H1 (cell line): ENCODE data around the gene DUSP2. TPM values are rescaled to one million over a fixed set of nuclear protein-coding genes. Genes with fewer than 3 reads are reported as not detected.

Experiments used
- CEBPB ChIP-seq: IDR thresholded peaks from 2 replicates; pipeline ENCODE4 v1.6.1; 2012; ENCODE audit warnings: low read depth, low read length
- GABPA ChIP-seq: IDR thresholded peaks from 2 replicates; pipeline ENCODE4 v1.6.1; 2011; ENCODE audit warnings: mild to moderate bottlenecking, low read length, moderate library complexity, borderline replicate concordance; ENCODE audit not compliant: insufficient read depth
- SP1 ChIP-seq: IDR thresholded peaks from 2 replicates; pipeline ENCODE4 v1.6.1; 2011; ENCODE audit warnings: low read depth, low read length
- TBP ChIP-seq: IDR thresholded peaks from 2 replicates; pipeline ENCODE4 v1.6.1; 2011; ENCODE audit warnings: low read depth, low read length, improper control_type of control experiment
- ZNF274 ChIP-seq: IDR thresholded peaks from 2 replicates; pipeline ENCODE4 v1.7.0; 2012; ENCODE audit warnings: low read length, borderline replicate concordance; ENCODE audit errors: extremely low read depth
- polyA plus RNA-seq, 7 experiments: library from polyadenylated mRNA; depleted of rRNA in 3 of 7; stranded (reverse) in 5 of 7; unstranded in 2 of 7; fragments of >200 nt in 5 of 7; fragments of 200-250 nt in 2 of 7; gene quantifications; 1 replicate in 5 of 7; 2 replicates in 1 of 7; 4 replicates in 1 of 7; pipeline versions ENCODE4 v1.2.1 to v1.2.3, GENCODE V29; 2011 to 2013; ENCODE audit warnings: missing spikeins in 2 of 7, mixed read lengths in 2 of 7
- total RNA-seq: library from RNA; stranded (reverse); fragmentation: NEBNext Ultra II Directional; extraction: Animal tissue kit (Norgen Biotek cat#: 25700); gene quantifications from 2 replicates; pipeline ENCODE4 v1.2.1, GENCODE V29; 2021
- TF ChIP-seq, protein P1 (sequence below): fragments of 300-600 bp; sonication (generic); IDR thresholded peaks from 2 replicates; pipeline ENCODE4 v1.7.1; 2012; ENCODE audit warnings: low read length, moderate library complexity, mild to moderate bottlenecking, inconsistent platforms; ENCODE audit not compliant: insufficient replicate concordance

DUSP2 gene
- total and polyA plus RNA-seq, 2 of the 8 experiments (the other 6 are each of a cell fraction or from before 2014, with no cell fraction given): 10.1 to 10.4 TPM

DNA sequence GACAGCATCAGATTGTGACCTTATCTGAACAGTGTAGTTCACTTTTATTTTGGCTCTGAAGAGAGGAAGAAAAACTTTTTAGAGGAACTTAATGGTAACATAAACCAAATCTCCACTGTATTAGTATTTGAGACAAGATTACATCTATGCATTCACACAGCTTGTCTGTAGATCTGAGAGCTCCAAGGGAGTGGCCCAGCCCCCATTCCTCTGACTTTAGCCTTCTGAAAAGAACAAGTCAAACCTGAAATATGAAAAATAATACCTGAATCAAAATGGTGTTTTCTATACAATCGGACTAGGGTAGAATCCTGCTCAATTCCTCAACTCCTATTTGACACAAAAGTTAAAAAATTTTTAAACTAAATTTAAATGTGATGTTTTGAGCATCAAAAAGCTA, 40.3 kb upstream of the DUSP2 start (continued):
- TF ChIP-seq, protein P1, sequence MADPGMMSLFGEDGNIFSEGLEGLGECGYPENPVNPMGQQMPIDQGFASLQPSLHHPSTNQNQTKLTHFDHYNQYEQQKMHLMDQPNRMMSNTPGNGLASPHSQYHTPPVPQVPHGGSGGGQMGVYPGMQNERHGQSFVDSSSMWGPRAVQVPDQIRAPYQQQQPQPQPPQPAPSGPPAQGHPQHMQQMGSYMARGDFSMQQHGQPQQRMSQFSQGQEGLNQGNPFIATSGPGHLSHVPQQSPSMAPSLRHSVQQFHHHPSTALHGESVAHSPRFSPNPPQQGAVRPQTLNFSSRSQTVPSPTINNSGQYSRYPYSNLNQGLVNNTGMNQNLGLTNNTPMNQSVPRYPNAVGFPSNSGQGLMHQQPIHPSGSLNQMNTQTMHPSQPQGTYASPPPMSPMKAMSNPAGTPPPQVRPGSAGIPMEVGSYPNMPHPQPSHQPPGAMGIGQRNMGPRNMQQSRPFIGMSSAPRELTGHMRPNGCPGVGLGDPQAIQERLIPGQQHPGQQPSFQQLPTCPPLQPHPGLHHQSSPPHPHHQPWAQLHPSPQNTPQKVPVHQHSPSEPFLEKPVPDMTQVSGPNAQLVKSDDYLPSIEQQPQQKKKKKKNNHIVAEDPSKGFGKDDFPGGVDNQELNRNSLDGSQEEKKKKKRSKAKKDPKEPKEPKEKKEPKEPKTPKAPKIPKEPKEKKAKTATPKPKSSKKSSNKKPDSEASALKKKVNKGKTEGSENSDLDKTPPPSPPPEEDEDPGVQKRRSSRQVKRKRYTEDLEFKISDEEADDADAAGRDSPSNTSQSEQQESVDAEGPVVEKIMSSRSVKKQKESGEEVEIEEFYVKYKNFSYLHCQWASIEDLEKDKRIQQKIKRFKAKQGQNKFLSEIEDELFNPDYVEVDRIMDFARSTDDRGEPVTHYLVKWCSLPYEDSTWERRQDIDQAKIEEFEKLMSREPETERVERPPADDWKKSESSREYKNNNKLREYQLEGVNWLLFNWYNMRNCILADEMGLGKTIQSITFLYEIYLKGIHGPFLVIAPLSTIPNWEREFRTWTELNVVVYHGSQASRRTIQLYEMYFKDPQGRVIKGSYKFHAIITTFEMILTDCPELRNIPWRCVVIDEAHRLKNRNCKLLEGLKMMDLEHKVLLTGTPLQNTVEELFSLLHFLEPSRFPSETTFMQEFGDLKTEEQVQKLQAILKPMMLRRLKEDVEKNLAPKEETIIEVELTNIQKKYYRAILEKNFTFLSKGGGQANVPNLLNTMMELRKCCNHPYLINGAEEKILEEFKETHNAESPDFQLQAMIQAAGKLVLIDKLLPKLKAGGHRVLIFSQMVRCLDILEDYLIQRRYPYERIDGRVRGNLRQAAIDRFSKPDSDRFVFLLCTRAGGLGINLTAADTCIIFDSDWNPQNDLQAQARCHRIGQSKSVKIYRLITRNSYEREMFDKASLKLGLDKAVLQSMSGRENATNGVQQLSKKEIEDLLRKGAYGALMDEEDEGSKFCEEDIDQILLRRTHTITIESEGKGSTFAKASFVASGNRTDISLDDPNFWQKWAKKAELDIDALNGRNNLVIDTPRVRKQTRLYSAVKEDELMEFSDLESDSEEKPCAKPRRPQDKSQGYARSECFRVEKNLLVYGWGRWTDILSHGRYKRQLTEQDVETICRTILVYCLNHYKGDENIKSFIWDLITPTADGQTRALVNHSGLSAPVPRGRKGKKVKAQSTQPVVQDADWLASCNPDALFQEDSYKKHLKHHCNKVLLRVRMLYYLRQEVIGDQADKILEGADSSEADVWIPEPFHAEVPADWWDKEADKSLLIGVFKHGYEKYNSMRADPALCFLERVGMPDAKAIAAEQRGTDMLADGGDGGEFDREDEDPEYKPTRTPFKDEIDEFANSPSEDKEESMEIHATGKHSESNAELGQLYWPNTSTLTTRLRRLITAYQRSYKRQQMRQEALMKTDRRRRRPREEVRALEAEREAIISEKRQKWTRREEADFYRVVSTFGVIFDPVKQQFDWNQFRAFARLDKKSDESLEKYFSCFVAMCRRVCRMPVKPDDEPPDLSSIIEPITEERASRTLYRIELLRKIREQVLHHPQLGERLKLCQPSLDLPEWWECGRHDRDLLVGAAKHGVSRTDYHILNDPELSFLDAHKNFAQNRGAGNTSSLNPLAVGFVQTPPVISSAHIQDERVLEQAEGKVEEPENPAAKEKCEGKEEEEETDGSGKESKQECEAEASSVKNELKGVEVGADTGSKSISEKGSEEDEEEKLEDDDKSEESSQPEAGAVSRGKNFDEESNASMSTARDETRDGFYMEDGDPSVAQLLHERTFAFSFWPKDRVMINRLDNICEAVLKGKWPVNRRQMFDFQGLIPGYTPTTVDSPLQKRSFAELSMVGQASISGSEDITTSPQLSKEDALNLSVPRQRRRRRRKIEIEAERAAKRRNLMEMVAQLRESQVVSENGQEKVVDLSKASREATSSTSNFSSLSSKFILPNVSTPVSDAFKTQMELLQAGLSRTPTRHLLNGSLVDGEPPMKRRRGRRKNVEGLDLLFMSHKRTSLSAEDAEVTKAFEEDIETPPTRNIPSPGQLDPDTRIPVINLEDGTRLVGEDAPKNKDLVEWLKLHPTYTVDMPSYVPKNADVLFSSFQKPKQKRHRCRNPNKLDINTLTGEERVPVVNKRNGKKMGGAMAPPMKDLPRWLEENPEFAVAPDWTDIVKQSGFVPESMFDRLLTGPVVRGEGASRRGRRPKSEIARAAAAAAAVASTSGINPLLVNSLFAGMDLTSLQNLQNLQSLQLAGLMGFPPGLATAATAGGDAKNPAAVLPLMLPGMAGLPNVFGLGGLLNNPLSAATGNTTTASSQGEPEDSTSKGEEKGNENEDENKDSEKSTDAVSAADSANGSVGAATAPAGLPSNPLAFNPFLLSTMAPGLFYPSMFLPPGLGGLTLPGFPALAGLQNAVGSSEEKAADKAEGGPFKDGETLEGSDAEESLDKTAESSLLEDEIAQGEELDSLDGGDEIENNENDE: no peak
- no peak for TF ChIP-seq CEBPB
- no peak for TF ChIP-seq SP1
- TF ChIP-seq GABPA: no peak
- TF ChIP-seq TBP: no peak
- no peak for TF ChIP-seq ZNF274
- TF ChIP-seq, all 59 proteins: peak for 0
